ENCODE results near the gene ZFYVE9. TPM values are rescaled to one million over a fixed set of nuclear protein-coding genes. Genes with fewer than 3 reads are reported as not detected.
"Not testable (repeated sequence)": the region's sequence is repeated elsewhere in the genome, so short reads cannot be mapped to it uniquely, and the experiment has no call there.

ZFYVE9 gene
- total RNA-seq, 1 experiment from 2014 or later, result 13.7 TPM

DNA sequence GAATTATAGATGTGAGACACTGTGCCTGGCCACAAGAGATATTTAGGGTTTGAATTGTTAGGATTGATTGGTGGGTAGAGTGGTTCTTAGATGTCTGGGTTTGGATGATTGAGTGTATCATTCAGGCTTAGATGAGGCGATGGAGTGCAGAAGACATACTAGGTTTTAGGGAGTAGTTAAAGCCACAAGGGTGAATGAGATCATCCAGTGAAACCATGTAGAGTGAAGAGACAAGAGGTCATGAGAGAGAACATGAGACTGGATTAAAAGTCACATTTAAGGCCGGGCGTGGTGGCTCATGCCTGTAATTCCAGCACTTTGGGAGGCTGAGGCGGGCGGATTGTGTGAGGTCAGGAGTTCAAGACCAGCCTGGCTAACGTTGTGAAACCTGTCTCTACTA is 37.2 kb downstream of the ZFYVE9 start:
- in situ Hi-C loops (cut with HindIII; ENCODE audit: low pct_unique_long_range_greater_than_20kb, low sequenced_read_pairs), result no loop called here
- no peak for DNase-seq (ENCODE audit: low read depth)

DNA sequence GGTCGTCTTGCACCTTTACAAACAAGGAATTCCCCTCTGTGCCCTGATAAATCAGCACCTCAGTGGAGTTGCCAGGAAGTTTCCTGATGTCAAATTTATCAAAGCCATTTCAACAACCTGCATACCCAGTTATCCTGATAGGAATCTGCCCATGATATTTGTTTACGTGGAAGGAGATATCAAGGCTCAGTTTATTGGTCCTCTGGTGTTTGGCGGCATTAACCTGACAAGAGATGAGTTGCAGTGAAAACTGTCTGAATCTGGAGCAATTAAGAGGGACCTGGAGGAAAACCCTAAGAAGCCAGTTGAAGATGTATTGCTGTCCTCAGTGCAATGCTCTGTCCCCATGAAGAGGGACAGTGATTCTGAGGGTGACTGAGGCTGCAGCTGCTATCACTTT is 38.3 kb downstream of the ZFYVE9 start:
- no peak for DNase-seq (ENCODE audit: low read depth)
- in situ Hi-C loops (cut with HindIII; ENCODE audit: low pct_unique_long_range_greater_than_20kb, low sequenced_read_pairs), result no loop called here

DNA sequence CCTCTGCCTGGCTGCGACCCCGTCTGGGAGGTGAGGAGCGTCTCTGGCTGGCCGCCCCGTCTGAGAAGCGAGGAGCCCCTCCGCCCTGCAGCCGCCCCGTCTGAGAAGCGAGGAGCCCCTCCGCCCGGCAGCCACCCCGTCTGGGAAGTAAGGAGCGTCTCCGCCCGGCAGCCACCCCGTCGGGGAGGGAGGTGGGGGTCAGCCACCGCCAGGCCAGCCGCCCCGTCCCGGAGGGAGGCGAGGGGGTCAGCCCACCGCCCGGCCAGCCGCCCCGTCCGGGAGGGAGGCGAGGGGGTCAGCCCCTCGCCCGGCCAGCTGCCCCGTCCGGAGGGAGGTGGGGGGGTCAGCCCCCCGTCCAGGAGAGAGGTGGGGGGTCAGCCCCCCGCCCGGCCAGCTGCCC is 39.9 kb downstream of the ZFYVE9 start:
- in situ Hi-C loops (cut with HindIII; ENCODE audit: low pct_unique_long_range_greater_than_20kb, low sequenced_read_pairs); DNase-seq (ENCODE audit: low read depth): not testable (repeated sequence)

DNA sequence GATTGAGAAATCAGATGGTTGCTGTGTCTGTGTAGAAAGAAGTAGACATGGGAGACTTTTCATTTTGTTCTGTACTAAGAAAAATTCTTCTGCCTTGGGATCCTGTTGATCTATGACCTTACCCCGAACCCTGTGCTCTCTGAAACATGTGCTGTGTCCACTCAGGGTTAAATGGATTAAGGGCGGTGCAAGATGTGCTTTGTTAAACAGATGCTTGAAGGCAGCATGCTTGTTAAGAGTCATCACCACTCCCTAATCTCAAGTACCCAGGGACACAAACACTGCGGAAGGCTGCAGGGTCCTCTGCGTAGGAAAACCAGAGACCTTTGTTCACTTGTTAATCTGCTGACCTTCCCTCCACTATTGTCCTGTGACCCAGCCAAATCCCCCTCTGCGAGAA is 40.4 kb downstream of the ZFYVE9 start:
- in situ Hi-C loops (cut with HindIII; ENCODE audit: low pct_unique_long_range_greater_than_20kb, low sequenced_read_pairs); DNase-seq (ENCODE audit: low read depth): not testable (repeated sequence)

DNA sequence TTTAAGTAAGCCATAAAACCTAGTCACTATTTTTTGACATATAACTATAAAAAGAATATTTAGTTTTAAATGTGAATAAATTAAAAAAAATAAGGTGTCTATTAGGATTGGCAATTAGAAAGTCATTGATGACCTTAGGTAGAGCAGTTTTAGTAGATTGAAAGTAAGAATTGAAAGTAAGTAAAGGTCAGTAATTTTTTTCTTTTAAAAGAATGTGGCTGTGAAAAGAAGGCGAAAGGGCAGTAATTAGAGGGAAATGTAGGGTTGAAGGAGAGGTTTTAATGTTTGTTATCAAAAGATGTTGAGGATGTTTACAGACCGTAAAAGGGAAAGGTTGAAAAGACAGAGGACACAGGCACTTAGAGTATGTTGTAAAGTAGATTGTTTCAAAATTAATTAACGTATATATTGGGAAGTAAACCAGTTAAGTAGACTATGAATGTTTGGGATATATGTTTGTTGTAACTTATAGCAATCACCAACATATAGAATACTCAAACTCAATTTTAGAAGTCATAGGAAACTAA is 41.0 kb downstream of the ZFYVE9 start:
- in situ Hi-C loops (cut with HindIII; ENCODE audit: low pct_unique_long_range_greater_than_20kb, low sequenced_read_pairs), result no loop called here
- no peak for DNase-seq (ENCODE audit: low read depth)

DNA sequence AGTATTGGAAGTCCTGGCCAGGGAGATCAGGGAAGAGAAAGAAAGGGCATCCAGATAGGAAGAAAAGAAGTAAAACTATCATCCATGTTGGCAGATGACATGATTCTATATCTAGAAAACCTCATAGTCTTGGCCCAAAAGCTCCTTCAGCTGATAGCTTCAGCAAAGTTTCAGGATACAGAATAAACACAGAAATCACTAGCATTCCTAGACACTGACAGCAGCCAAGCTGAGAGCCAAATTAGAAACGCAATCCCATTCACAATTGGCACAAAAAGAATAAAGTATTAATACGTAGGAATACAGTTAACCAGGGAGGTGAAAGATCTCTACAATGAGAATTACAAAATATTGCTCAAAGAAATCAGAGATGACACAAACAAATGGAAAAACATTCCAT is 44.6 kb downstream of the ZFYVE9 start:
- DNase-seq (ENCODE audit: low read depth), result no peak

DNA sequence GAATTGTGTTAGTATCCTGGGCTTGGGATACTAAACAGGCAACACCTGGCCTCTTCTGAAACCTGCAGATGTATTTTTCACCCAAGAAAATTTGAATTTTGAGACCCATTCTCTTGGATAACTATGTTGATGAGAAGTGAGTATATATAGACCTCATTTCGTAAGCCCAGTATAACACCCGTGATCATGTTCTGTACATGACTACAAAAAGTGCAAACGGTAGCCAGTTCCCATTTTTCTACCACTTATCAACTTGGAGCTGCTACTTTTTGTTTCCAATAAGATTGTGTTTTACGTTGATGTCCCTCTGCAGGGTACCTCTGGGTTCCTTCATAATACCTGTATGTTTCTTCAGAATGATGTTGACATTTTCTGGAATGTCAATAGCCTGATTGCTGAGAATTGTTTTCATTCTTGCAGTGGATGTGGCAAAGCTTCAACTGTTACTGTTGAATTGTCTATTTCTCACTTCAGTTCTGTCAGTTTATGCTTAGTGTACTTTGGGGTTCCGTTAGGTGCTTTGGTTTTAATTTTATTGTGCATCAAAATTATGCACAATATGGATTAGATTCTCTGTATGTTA is 48.1 kb downstream of the ZFYVE9 start:
- in situ Hi-C loops (cut with HindIII; ENCODE audit: low pct_unique_long_range_greater_than_20kb, low sequenced_read_pairs), result no loop called here
- no peak for DNase-seq (ENCODE audit: low read depth)

More for the DNA sequence above, 44.6 kb downstream of the ZFYVE9 start:
- in situ Hi-C loops (cut with HindIII; ENCODE audit: low pct_unique_long_range_greater_than_20kb, low sequenced_read_pairs), result no loop called here

DNA sequence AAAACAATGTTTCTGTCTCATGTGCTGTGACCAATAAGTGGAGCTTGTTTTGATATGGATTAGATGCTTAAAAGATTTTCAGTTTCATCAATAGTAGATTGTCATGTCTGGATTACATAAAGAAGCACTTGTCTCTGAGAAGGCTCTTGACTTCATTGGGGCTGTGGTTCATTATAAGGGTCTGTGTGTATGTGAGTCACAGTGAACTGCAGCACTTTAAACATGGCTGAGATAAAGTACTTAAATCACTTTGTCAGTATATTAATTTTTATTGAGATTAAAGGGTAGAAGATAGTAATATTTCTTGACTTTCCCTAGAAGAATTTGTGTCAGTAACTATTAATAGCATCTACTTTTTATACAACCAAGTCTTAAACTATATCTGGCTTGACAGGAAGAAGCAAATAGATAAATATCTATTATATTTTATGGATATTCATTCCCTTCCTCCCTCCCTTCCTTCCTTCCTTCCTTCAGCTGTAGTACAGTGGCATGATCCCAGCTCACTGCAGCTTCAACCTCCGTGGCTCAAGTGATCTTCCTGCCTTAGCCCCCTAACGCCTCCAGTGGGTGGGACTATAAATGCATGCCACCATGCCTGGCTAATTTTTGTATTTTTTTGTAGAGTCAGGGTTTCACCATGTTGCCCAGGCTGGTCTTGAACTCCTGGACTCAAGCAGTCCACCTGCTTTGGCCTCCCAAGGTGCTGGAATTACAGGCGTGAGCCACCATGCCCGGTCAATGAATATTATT is 48.8 kb downstream of the ZFYVE9 start:
- in situ Hi-C loops (cut with HindIII; ENCODE audit: low pct_unique_long_range_greater_than_20kb, low sequenced_read_pairs), result no loop called here
- DNase-seq (ENCODE audit: low read depth), result no peak

DNA sequence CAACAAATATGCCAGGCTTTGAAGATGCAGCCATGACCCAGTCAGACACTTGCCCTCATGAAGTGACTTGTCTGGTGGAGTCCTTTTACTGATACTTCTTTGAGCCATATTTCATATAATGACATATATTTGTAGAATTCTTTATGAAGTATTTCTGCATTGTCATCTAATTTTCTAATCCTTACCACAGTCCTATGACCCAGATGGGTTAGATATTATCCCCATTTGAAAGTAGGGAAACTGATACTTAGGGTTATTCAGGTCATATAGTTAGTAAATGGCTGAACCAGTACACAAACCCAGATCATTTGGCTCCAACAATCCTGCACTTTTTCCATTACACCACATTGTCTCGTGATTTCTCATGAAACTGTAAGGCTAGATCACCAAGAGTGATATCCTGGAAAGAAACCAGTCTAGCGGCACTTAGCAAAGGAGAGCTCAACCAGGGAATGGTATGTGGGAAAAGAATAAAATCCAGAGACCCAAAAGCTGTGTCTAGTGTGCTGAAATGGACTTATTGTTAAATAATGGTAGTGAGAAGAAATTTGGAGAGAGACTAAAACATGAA is 49.6 kb downstream of the ZFYVE9 start:
- DNase-seq (ENCODE audit: low read depth), result no peak
- in situ Hi-C loops (cut with HindIII; ENCODE audit: low pct_unique_long_range_greater_than_20kb, low sequenced_read_pairs), result no loop called here

DNA sequence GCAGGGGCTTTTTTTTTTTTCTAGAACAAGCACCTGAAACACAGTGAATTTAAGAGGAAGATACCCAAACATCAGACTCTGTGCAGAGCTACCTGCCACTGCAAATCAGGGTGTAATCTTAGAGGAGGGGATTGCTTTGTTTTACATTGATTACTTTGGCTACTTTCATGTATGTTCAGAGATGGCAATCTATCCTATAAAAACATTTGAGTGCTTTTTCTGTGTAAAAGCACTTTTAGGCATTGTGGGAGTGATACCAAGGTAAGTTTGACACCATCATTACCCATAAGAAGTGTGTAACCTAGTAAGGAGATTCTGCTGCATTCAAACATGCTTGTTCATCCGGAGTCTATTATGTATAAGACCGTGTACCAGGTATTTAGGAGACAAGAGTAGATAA is 50.1 kb downstream of the ZFYVE9 start:
- in situ Hi-C loops (cut with HindIII; ENCODE audit: low pct_unique_long_range_greater_than_20kb, low sequenced_read_pairs), result no loop called here
- DNase-seq (ENCODE audit: low read depth), result no peak

DNA sequence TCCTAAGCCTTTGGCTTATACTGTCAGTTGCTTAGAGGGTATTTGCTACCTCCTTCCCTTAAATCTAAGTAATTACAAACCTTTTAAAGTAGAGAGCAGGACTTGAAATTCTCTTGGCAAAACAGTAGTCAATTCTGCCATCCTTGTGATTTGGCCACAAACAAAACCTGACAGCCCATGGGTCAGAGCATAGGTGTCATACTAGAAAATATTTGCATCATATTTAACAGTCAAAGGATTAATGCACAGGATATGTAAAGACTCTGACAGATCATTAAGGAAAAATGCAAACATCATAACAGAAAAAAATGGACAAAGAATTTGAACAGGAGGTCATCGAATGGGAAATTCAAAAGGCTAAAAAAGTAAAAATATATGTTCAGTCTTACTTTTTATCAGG is 50.5 kb downstream of the ZFYVE9 start:
- no peak for DNase-seq (ENCODE audit: low read depth)
- in situ Hi-C loops (cut with HindIII; ENCODE audit: low pct_unique_long_range_greater_than_20kb, low sequenced_read_pairs), result no loop called here

DNA sequence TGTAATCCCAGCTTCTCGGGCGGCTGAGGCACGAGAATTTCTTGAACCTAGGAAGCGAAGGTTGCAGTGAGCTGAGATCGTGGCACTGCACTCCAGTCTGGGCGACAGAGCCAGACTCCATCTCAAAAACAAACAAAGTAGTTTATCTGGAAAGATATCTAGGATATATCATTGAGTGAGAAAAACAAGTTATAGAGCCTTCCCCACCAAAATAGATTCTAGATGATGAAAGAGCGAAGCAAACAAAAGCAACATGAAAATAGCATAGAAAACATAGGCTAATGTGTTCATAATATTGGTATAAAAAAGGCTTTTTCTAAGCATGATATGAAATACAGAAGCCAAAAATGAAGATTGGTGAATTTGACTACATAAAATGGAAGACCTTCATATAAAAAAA is 52.1 kb downstream of the ZFYVE9 start:
- DNase-seq (ENCODE audit: low read depth), result no peak
- in situ Hi-C loops (cut with HindIII; ENCODE audit: low pct_unique_long_range_greater_than_20kb, low sequenced_read_pairs), result no loop called here

DNA sequence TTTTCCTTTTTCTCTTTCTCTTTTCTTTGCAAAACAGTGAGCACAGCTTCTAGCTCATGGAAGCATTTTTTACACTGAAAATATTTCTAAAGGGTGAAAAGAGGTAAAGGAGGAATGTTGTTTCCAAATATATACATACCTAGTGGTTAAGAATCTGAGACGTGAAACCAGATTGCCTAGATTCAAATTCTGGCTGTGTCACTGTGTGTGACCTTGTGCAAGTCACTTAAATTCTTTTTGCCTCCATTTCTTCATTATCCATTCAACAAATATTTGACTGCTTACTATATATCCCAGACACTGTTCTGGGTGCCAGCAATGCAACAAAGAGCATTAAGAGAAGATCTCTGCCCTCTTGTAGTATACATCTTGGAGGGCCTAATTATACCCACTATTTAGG is 53.3 kb downstream of the ZFYVE9 start:
- no peak for DNase-seq (ENCODE audit: low read depth)
- in situ Hi-C loops (cut with HindIII; ENCODE audit: low pct_unique_long_range_greater_than_20kb, low sequenced_read_pairs), result no loop called here

DNA sequence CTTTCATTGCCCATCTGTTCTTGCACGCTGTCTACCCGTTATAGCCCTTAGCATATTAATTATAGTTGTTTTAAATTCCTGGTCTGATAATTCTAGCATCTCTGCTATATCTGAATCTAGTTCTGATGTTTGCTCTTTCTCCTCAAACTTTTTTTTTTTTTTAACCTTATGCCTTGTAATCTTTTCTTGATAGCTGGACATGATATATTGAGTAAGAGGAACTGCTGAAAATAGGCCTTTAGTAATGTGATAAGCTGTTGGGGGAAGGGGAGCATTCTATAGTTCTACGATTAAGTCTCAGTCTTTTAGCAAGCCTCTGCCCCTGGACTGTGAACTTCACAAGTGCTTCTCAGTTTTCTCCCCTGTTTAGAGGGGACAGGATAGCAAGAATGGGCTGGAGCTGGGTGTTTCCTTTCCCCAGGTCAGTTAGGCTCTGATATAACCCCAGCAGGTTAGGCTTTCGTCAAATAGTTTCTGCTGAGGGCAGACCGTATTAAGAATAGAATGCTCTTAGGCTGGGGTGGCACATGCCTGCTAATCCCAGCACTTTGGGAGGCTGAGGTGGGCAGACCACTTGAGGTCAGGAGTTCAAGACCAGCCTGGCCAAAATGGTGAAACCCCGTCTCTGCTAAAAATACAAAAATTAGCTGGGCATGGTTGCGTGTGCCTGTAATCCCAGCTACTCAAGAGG is 62.2 kb downstream of the ZFYVE9 start:
- DNase-seq (ENCODE audit: low read depth), result no peak
- in situ Hi-C loops (cut with HindIII; ENCODE audit: low pct_unique_long_range_greater_than_20kb, low sequenced_read_pairs), result no loop called here

DNA sequence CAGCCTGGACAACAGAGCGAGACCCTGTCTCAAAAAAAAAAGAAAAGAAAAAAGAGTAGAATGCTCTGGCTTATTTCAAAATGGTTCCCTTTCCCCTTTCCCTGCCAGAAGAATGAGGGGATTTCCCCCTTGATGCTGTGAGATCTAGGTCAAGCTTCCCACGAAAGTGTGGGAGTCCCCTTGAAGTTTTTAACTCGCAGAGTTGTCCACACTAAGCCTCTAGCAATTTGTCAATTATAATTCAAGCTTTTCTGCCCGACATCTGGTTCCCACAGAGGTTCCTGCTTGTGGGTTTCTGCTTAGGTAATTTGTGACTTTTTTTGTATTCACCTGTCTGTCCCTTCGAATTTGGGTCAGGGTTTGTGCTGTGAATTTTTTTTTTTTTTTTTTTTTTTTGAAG is 62.8 kb downstream of the ZFYVE9 start:
- in situ Hi-C loops (cut with HindIII; ENCODE audit: low pct_unique_long_range_greater_than_20kb, low sequenced_read_pairs), result no loop called here
- DNase-seq (ENCODE audit: low read depth), result no peak

DNA sequence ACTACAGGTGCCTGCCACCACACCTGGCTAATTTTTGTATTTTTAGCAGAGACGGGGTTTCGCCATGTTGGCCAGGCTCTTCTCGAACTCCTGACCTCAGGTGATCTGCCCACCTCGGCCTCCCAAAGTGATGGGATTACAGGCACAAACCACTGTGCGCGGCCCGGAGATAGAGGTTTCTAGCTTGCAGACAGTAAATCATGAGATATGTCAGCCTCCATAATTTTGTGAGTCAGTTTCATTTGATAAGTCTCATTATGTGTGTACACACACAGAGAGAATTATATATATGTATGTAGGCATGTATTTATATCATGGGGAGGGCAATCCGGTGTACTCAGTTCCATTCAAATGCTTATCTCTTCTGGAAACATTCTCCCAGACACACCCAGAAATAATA is 64.8 kb downstream of the ZFYVE9 start:
- in situ Hi-C loops (cut with HindIII; ENCODE audit: low pct_unique_long_range_greater_than_20kb, low sequenced_read_pairs); DNase-seq (ENCODE audit: low read depth): not testable (repeated sequence)

DNA sequence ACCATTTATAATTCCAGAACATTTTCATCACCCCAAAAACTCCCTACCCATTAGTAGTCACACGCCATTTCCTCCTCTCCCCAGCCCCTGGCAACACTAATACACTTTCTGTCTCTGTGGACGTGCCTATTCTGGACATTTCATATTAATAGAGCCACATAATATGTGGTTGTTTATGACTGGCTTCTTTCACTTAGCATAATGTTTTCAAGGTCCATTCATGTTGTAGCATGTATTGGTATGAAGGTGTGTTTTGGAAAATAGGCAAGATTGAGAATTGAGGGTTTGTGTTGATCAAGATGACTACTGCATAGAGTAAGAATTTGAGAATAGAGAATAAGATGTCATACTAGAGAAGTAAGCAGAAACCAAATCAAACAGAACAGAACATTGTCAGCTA is 67.5 kb downstream of the ZFYVE9 start:
- in situ Hi-C loops (cut with HindIII; ENCODE audit: low pct_unique_long_range_greater_than_20kb, low sequenced_read_pairs), result no loop called here
- no peak for DNase-seq (ENCODE audit: low read depth)

DNA sequence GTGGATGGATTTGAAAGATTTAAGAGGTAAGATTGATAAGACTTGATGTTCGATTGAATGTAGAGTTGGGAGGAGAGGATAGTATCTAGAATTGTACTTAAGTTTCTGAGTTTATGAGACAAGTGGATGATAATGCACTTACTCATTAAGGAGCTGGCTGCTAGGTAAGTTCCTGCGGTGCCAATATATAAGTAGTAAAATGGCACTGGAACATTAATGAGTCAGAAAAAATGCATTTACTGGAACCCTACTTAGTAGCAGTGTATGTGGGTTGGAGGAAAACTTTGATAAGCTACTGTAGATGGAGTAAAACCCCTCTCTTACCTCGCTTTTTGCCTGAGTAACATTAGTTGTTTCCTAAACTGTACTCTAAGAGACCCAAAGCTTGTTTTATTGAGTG is 68.2 kb downstream of the ZFYVE9 start:
- in situ Hi-C loops (cut with HindIII; ENCODE audit: low pct_unique_long_range_greater_than_20kb, low sequenced_read_pairs), result no loop called here
- DNase-seq (ENCODE audit: low read depth), result no peak

DNA sequence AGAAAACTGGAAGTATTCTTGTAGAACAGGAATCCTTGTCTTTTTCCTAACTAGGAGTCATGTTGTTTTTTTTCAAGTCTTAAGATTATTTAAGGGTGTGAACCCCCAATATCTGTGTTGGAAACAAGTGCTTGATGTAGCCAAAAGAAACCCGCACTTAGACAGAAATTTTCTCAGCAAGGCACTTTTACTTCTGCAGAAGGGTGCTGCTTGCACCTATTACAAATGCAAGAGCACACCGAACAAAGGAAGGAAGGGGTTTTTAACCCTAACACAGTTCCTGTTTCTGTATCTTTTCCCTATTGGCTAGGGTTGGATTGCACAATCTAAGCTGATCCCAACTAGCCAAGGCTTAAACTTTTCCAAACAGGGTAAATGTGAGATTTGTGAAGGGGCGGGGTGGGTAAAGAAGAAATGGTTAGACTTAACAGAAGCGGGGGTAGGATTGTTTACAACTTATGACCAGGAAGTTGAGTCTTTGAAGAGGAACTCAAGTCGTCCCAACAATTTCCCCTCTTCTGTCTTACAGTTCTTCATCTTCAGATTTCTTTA is 75.1 kb downstream of the ZFYVE9 start:
- in situ Hi-C loops (cut with HindIII; ENCODE audit: low pct_unique_long_range_greater_than_20kb, low sequenced_read_pairs), result no loop called here
- DNase-seq (ENCODE audit: low read depth), result peak; percentile 5
